ENCODE results near the gene SLC25A43.

DNA sequence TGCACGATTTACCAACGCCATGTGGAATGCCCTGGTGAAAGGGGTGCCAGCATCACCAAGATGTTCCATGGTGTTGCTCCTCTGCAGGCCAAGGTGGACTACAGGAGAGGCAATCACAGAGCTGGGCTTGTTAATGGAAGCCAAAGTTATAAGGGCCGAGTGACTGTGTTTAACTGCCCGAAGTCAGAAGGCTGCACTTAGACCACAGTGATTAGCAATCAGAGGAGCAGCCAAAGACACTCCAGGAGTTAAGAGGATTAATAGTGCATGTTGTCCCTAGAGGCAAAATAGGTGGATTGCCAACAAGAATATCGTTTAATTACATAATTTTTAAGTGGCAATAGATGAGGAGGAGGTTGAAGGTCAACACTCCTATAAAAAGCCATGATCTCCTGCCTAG lies 22.8 kb upstream of the SLC25A43 start:
- TF ChIP-seq, protein P1, sequence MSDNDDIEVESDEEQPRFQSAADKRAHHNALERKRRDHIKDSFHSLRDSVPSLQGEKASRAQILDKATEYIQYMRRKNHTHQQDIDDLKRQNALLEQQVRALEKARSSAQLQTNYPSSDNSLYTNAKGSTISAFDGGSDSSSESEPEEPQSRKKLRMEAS (IDR thresholded peaks at IDR 0.05; ENCODE audit: low read depth): no peak
- no peak for TF ChIP-seq CTCF (IDR thresholded peaks at IDR 0.05)
